BLaER1 treated with 17β-estradiol and CSF1 and Interleukin-3, amounts not matched to agents 10 nM and 100 nM (cell line): Measurements from ENCODE around the gene DONSON.

ENCODE experiments used
- H3K27ac ChIP-seq, 11 experiments: shearing (Covaris generic); formaldehyde crosslinking; 2 replicates each; pipeline ENCODE4 v1.8.1; 2022
- H3K27me3 ChIP-seq, 11 experiments: shearing (Covaris generic); formaldehyde crosslinking; 2 replicates each; pipeline ENCODE4 v1.8.1; 2022
- H3K36me3 ChIP-seq, 11 experiments: shearing (Covaris generic); formaldehyde crosslinking; 2 replicates each; pipeline ENCODE4 v1.8.1; 2022
- H3K4me1 ChIP-seq, 10 experiments: shearing (Covaris generic); formaldehyde crosslinking; 2 replicates each; pipeline ENCODE4 v1.8.1; 2022
- H3K4me2 ChIP-seq, 11 experiments: shearing (Covaris generic); formaldehyde crosslinking; 2 replicates each; pipeline ENCODE4 v1.8.1; 2022
- H3K4me3 ChIP-seq, 10 experiments: shearing (Covaris generic); formaldehyde crosslinking; 2 replicates each; pipeline ENCODE4 v1.8.1; 2022
- H3K9ac ChIP-seq, 11 experiments: shearing (Covaris generic); formaldehyde crosslinking; 2 replicates each; pipeline ENCODE4 v1.8.1; 2022
- H3K9me3 ChIP-seq, 11 experiments: shearing (Covaris generic); formaldehyde crosslinking; replicated peaks in 1 of 11; 2 replicates each; pipeline ENCODE4 v1.8.1; 2022
- H4K20me1 ChIP-seq, 11 experiments: shearing (Covaris generic); formaldehyde crosslinking; 2 replicates each; pipeline ENCODE4 v1.8.1; 2022
- Cebpa-rat ChIP-seq, 11 experiments: shearing (Covaris generic); IDR thresholded peaks; 2 replicates each; pipeline ENCODE4 v1.8.1; 2022

The DONSON gene

GRCh38 chr21:33546086-33546485, 42.4 kb downstream of the DONSON start:
- Histone ChIP-seq H3K27ac (peak overlapping the region in 1 of 11 experiments; percentile 100; a peak in 1 of 22 replicates), H3K9me3 (peaks cover 0 to 11% (median 0%) of the 10 kb centered on the region in 11 experiments; a peak in 3 of 22 replicates), H3K36me3 (peaks cover 48 to 56% (median 51%) of the 10 kb centered on the region in 11 experiments), H3K4me1 (peaks cover 7 to 25% (median 19%) of the 10 kb centered on the region in 10 experiments), H4K20me1 (peaks cover 77 to 81% (median 79%) of the 10 kb centered on the region in 11 experiments), H3K4me2 (peak overlapping the region in 8 of 11 experiments; percentile 78 to 97 (median 90); a peak in 11 of 22 replicates), H3K27me3 (no peaks in the 10 kb centered on the region), H3K4me3 (peak overlapping the region in 1 of 10 experiments; percentile 84; a peak in 1 of 20 replicates), H3K9ac (0 out of 22 replicates have a peak overlapping the region, but pooled peaks of 2 of the 11 experiments have one; percentile 99)
- no peak for TF ChIP-seq Cebpa-rat (IDR thresholded peaks at IDR 0.05)

- Histone ChIP-seq H3K36me3 (peaks cover 34 to 51% (median 37%) of the 10 kb centered on the region in 11 experiments), H3K4me2 (peak overlapping the region; percentile 70 to 97 (median 87)), H3K27me3 (no peaks in the 10 kb centered on the region), H3K9me3 (no peaks in the 10 kb centered on the region), H3K9ac (peak overlapping the region; percentile 95 to 100 (median 98)), H4K20me1 (peaks cover 62 to 66% (median 64%) of the 10 kb centered on the region in 11 experiments), H3K4me3 (peak overlapping the region; percentile 73 to 90 (median 82)), H3K4me1 (peaks cover 20 to 39% (median 33%) of the 10 kb centered on the region in 10 experiments), H3K27ac (peak overlapping the region in 8 of 11 experiments; percentile 98 to 100 (median 99); a peak in 16 of 22 replicates)
- TF ChIP-seq Cebpa-rat (IDR thresholded peaks at IDR 0.05) = no peak
These were observed 43.9 kb downstream of the DONSON start for GRCh38 chr21:33544451-33545195.

- Histone ChIP-seq H3K4me1 (peaks cover 20 to 44% (median 34%) of the 10 kb centered on the region in 10 experiments), H3K9ac (peak overlapping the region; percentile 95 to 100 (median 98)), H3K27me3 (no peaks in the 10 kb centered on the region), H3K9me3 (no peaks in the 10 kb centered on the region), H3K4me2 (peak overlapping the region; percentile 70 to 97 (median 87)), H3K36me3 (peaks cover 33 to 51% (median 36%) of the 10 kb centered on the region in 11 experiments), H3K4me3 (peak overlapping the region; percentile 73 to 90 (median 82)), H3K27ac (peak overlapping the region; percentile 98 to 100 (median 99)), H4K20me1 (peaks cover 52 to 56% (median 54%) of the 10 kb centered on the region in 11 experiments)
- TF ChIP-seq Cebpa-rat (IDR thresholded peaks at IDR 0.05) = no peak
These were observed 44.9 kb downstream of the DONSON start for GRCh38 chr21:33543505-33544129.

- Histone ChIP-seq H3K27me3 (no peaks in the 10 kb centered on the region), H3K4me1 (peaks cover 20 to 44% (median 34%) of the 10 kb centered on the region in 10 experiments), H3K9me3 (no peaks in the 10 kb centered on the region), H3K4me2 (peak within 1 kb of the TSS; percentile 85 to 97 (median 94)), H4K20me1 (peaks cover 46 to 48% (median 47%) of the 10 kb centered on the region in 11 experiments), H3K4me3 (peak within 1 kb of the TSS; percentile 73 to 90 (median 82)), H3K27ac (peak within 1 kb of the TSS; percentile 98 to 100 (median 99)), H3K36me3 (peaks cover 34 to 51% (median 36%) of the 10 kb centered on the region in 11 experiments), H3K9ac (peak within 1 kb of the TSS; percentile 95 to 100 (median 98))
- TF ChIP-seq Cebpa-rat (IDR thresholded peaks at IDR 0.05) = no peak
These were observed 45.6 kb downstream of the DONSON start, which contains the start of gene SON for GRCh38 chr21:33542640-33543504. Gene SON (plus strand): TSS chr21:33543038. CDS start chr21:33543093, 55 bp downstream.

- Histone ChIP-seq H4K20me1 (peaks cover 37 to 40% (median 38%) of the 10 kb centered on the region in 11 experiments), H3K9me3 (no peaks in the 10 kb centered on the region), H3K27ac (peak within 1 kb of the TSS; percentile 98 to 100 (median 99)), H3K36me3 (peaks cover 34 to 51% (median 36%) of the 10 kb centered on the region in 11 experiments), H3K9ac (peak within 1 kb of the TSS; percentile 95 to 100 (median 98)), H3K4me1 (peaks cover 20 to 43% (median 34%) of the 10 kb centered on the region in 10 experiments), H3K4me2 (peak within 1 kb of the TSS; percentile 85 to 95 (median 92)), H3K4me3 (peak within 1 kb of the TSS; percentile 73 to 90 (median 82)), H3K27me3 (no peaks in the 10 kb centered on the region)
- TF ChIP-seq Cebpa-rat (IDR thresholded peaks at IDR 0.05) = no peak
These were observed 46.5 kb downstream of the DONSON start, which contains the start of gene GART for GRCh38 chr21:33541756-33542639. Gene GART (minus strand): TSS chr21:33542117. CDS start chr21:33539315, 2,802 bp downstream.

- peak overlapping the region; percentile 98 to 100 (median 99) for H3K27ac ChIP-seq
- TF ChIP-seq Cebpa-rat (IDR thresholded peaks at IDR 0.05) = no peak
These were observed 47.3 kb downstream of the DONSON start for GRCh38 chr21:33541105-33541711.

GRCh38 chr21:33540711-33541104, 47.8 kb downstream of the DONSON start:
- Histone ChIP-seq H3K4me3 (peak overlapping the region; percentile 73 to 90 (median 82)), H3K9me3 (no peaks in the 10 kb centered on the region), H3K27me3 (no peaks in the 10 kb centered on the region), H3K4me2 (peak overlapping the region; percentile 85 to 95 (median 92)), H3K27ac (peak overlapping the region in 10 of 11 experiments; percentile 98 to 100 (median 100); a peak in 19 of 22 replicates), H3K4me1 (peaks cover 19 to 34% (median 31%) of the 10 kb centered on the region in 10 experiments), H4K20me1 (peaks cover 24 to 32% (median 25%) of the 10 kb centered on the region in 11 experiments), H3K36me3 (peaks cover 37 to 51% (median 38%) of the 10 kb centered on the region in 11 experiments), H3K9ac (peak overlapping the region; percentile 95 to 100 (median 98))
- TF ChIP-seq Cebpa-rat (IDR thresholded peaks at IDR 0.05) = no peak

More at GRCh38 chr21:33541105-33541711, 47.3 kb downstream of the DONSON start:
- H3K27me3 ChIP-seq = no peaks in the 10 kb centered on the region
- H3K36me3 ChIP-seq = peaks cover 34 to 51% (median 36%) of the 10 kb centered on the region in 11 experiments
- H3K4me3 ChIP-seq = peak overlapping the region; percentile 73 to 90 (median 82)
- peaks cover 29 to 32% (median 30%) of the 10 kb centered on the region in 11 experiments for H4K20me1 ChIP-seq
- H3K9me3 ChIP-seq = no peaks in the 10 kb centered on the region
- peak overlapping the region; percentile 95 to 100 (median 98) for H3K9ac ChIP-seq
- peaks cover 20 to 39% (median 33%) of the 10 kb centered on the region in 10 experiments for H3K4me1 ChIP-seq
- H3K4me2 ChIP-seq = peak overlapping the region; percentile 85 to 95 (median 92)
